Thyroid gland (tissue), 4 donors: ENCODE measurements around the gene INPP5D.

Source experiments
- POLR2A ChIP-seq, 2 donors: fragments of 450-650 bp; IDR thresholded peaks; one replicate each; pipeline ENCODE4 v1.6.1; 2017; ENCODE audit warnings: antibody characterized with exemption in 2 of 2, mild to moderate bottlenecking in 2 of 2, moderate library complexity in 1 of 2
- TF ChIP-seq, protein P1 (sequence below), 6 experiments: fragments of 200-600 bp in 3 of 6; fragments of 450-650 bp in 3 of 6; sonication (generic) in 3 of 6; IDR thresholded peaks; one replicate each; pipeline ENCODE4 v1.5.1; 2016 to 2019; ENCODE audit warnings: antibody characterized with exemption in 6 of 6, mild to moderate bottlenecking in 2 of 6, inconsistent platforms in 1 of 6, moderate library complexity in 1 of 6

DNA sequence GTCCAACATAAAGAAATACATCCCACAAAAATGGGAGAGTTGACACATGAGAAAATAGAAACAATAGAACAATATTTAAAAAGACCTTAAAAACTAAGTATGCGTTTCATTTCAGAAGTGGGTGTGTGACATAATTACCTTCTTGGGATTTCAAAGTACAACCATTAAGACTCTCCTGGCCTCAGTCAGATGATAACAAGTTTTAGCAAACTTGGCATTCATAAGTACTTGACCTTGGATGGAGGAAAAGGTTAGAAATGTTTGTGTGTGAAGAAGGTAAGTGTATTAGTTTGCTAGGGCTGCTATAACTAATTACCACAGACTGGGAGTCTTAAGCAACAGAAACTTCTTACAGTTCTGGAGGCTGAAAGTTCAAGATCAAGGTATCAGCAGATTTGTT lies 42.2 kb upstream of the INPP5D start:
- no peak for TF ChIP-seq POLR2A (IDR thresholded peaks at IDR 0.05)
- TF ChIP-seq, protein P1, sequence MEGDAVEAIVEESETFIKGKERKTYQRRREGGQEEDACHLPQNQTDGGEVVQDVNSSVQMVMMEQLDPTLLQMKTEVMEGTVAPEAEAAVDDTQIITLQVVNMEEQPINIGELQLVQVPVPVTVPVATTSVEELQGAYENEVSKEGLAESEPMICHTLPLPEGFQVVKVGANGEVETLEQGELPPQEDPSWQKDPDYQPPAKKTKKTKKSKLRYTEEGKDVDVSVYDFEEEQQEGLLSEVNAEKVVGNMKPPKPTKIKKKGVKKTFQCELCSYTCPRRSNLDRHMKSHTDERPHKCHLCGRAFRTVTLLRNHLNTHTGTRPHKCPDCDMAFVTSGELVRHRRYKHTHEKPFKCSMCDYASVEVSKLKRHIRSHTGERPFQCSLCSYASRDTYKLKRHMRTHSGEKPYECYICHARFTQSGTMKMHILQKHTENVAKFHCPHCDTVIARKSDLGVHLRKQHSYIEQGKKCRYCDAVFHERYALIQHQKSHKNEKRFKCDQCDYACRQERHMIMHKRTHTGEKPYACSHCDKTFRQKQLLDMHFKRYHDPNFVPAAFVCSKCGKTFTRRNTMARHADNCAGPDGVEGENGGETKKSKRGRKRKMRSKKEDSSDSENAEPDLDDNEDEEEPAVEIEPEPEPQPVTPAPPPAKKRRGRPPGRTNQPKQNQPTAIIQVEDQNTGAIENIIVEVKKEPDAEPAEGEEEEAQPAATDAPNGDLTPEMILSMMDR (IDR thresholded peaks at IDR 0.05) = no peak
